WTC11 (cell line): ENCODE measurements around the gene XKR7. TPM values are rescaled to one million over a fixed set of nuclear protein-coding genes. Genes with fewer than 3 reads are reported as not detected.

Source experiments
- ATAC-seq: fragments of 200-7000 bp; cut with Tn5 transposase; 2 replicates; pipeline ENCODE4 v1.10.0; 2021; ENCODE audit warnings: mild to moderate bottlenecking, moderate library complexity
- CTCF ChIA-PET: fragments of 300-600 bp; sonication (Branson Sonifier 250); formaldehyde crosslinking; loops from one replicate; lab custom pipeline; 2021; ENCODE audit warnings: antibody characterized with exemption; lab: Charles Lee
- POLR2A ChIA-PET: fragments of 350-600 bp; sonication (Branson Sonifier 250); formaldehyde crosslinking; loops from one replicate; lab custom pipeline; 2021; ENCODE audit warnings: antibody characterized with exemption; lab: Charles Lee
- DNase-seq: peaks from one replicate; pipeline ENCODE4 v3.0.0; 2021; ENCODE audit warnings: low spot score
- H3K27ac Mint-ChIP-seq: 2 replicates; pipeline ENCODE4 v1.8.0; 2021; ENCODE audit warnings: mixed read lengths
- H3K27me3 Mint-ChIP-seq: 2 replicates; pipeline ENCODE4 v1.8.0; 2021; ENCODE audit warnings: low read depth, mild to moderate bottlenecking, moderate library complexity, mixed read lengths
- H3K36me3 Mint-ChIP-seq: 2 replicates; pipeline ENCODE4 v1.8.0; 2021; ENCODE audit warnings: mixed read lengths
- H3K4me1 Mint-ChIP-seq: 2 replicates; pipeline ENCODE4 v1.8.0; 2022; ENCODE audit warnings: mixed read lengths
- H3K4me3 Mint-ChIP-seq: 2 replicates; pipeline ENCODE4 v1.8.0; 2021; ENCODE audit warnings: mild to moderate bottlenecking, moderate library complexity, mixed read lengths
- H3K9me3 Mint-ChIP-seq: 2 replicates; pipeline ENCODE4 v1.8.0; 2021; ENCODE audit warnings: mixed read lengths
- CDX4 ChIP-seq: fragments of 250-450 bp; sonication (Bioruptor Pico); IDR thresholded peaks from 2 replicates; pipeline ENCODE4 v1.9.0; 2021; ENCODE audit warnings: moderate library complexity, mild to moderate bottlenecking, inconsistent platforms, borderline replicate concordance
- CREB1 ChIP-seq: sonication (generic); formaldehyde crosslinking; IDR thresholded peaks from 2 replicates; pipeline ENCODE4 v1.8.0; 2023; ENCODE audit warnings: mild to moderate bottlenecking, missing genetic modification reagents
- FOXJ3 ChIP-seq: sonication (generic); formaldehyde crosslinking; IDR thresholded peaks from 2 replicates; pipeline ENCODE4 v1.9.0; 2021; ENCODE audit warnings: missing genetic modification reagents, mild to moderate bottlenecking, borderline replicate concordance
- GABPB1 ChIP-seq: sonication (generic); formaldehyde crosslinking; IDR thresholded peaks from 2 replicates; pipeline ENCODE4 v1.8.1; 2023; ENCODE audit warnings: mild to moderate bottlenecking, missing genetic modification reagents
- GTF2I ChIP-seq: fragments of 250-450 bp; sonication (Bioruptor Pico); conservative IDR thresholded peaks from 2 replicates; pipeline ENCODE4 v1.4.0; 2021; ENCODE audit warnings: mild to moderate bottlenecking
- HMGA2 ChIP-seq: fragments of 250-450 bp; sonication (Bioruptor Pico); IDR thresholded peaks from 2 replicates; pipeline ENCODE4 v1.4.0; 2021; ENCODE audit warnings: mild to moderate bottlenecking, moderate library complexity
- KAT7 ChIP-seq: sonication (generic); formaldehyde crosslinking; IDR thresholded peaks from 2 replicates; pipeline ENCODE4 v1.8.1; 2023; ENCODE audit warnings: missing genetic modification reagents, mild to moderate bottlenecking, borderline replicate concordance
- NR2C2 ChIP-seq: sonication (generic); formaldehyde crosslinking; IDR thresholded peaks from 2 replicates; pipeline ENCODE4 v1.8.0; 2022; ENCODE audit warnings: mild to moderate bottlenecking, missing genetic modification reagents
- TCF7 ChIP-seq: sonication (generic); formaldehyde crosslinking; IDR thresholded peaks from 2 replicates; pipeline ENCODE4 v1.8.0; 2022; ENCODE audit warnings: mild to moderate bottlenecking, low read depth, missing genetic modification reagents, moderate library complexity
- TP53 ChIP-seq: sonication (generic); formaldehyde crosslinking; IDR thresholded peaks from 2 replicates; pipeline ENCODE4 v1.8.1; 2023; ENCODE audit warnings: mild to moderate bottlenecking, missing genetic modification reagents
- ZNF121 ChIP-seq: sonication (generic); formaldehyde crosslinking; IDR thresholded peaks from 2 replicates; pipeline ENCODE4 v1.8.0; 2023; ENCODE audit warnings: missing genetic modification reagents
- ZNF263 ChIP-seq: sonication (generic); formaldehyde crosslinking; IDR thresholded peaks from 2 replicates; pipeline ENCODE4 v1.8.1; 2022; ENCODE audit warnings: low read depth, mild to moderate bottlenecking, moderate library complexity, missing genetic modification reagents
- ZNF423 ChIP-seq: fragments of 250-450 bp; sonication (Bioruptor Pico); IDR thresholded peaks from 2 replicates; pipeline ENCODE4 v2.1.2; 2022; ENCODE audit warnings: mild to moderate bottlenecking, moderate library complexity
- total RNA-seq: library from RNA; stranded (reverse); gene quantifications from 3 replicates; pipeline ENCODE4 v1.2.3, GENCODE V29; 2021
- TF ChIP-seq, protein P1 (sequence below): sonication (generic); formaldehyde crosslinking; conservative IDR thresholded peaks from 2 replicates; pipeline ENCODE4 v1.8.1; 2022; ENCODE audit warnings: mild to moderate bottlenecking, missing genetic modification reagents
- TF ChIP-seq, protein P2 (sequence below): sonication (generic); formaldehyde crosslinking; IDR thresholded peaks from 2 replicates; pipeline ENCODE4 v1.8.0; 2023; ENCODE audit warnings: missing genetic modification reagents, mild to moderate bottlenecking, borderline replicate concordance

XKR7 gene
- total RNA-seq, 1 experiment from 2014 or later: 2.5 TPM

DNA sequence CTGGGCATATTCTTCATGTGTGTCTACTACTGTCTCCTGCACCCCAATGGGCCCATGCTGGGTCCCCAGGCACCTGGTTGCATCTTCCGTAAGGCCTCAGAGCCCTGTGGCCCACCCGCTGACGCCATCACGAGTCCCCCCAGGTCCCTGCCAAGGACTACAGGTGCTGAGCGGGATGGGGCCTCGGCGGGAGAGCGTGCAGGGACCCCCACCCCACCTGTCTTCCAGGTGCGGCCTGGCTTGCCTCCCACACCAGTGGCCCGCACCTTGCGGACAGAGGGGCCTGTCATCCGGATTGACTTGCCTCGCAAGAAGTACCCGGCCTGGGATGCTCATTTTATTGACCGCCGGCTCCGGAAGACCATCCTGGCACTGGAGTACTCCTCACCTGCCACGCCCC is 29.0 kb downstream of the XKR7 start:
- no peak for ATAC-seq

DNA sequence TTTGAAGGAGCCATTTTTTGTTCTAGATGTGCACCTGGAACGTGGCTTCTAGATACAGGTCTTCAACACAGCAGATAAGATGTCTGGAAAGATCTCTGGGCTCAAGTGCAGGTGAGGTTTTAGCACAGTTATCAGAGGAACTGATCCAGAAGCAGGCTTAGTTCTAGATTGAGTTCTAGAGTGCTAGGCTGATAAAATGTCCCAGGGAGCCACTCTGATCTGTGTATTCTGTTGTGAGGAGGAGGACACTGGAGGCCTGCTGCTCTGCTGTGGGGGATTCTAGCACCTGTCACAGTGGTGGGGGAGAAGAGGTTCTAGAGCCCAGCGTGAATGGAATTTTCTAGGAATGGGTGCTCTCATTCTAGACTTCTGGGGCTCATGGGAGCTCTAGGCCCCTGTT is 30.3 kb downstream of the XKR7 start:
- Mint-ChIP-seq H3K36me3 (no peaks in the 10 kb centered on the region), H3K27me3 (peaks cover 44% of the 10 kb centered on the region), H3K9me3 (no peaks in the 10 kb centered on the region), H3K4me3 (no peak overlapping the region), H3K4me1 (peaks cover 7% of the 10 kb centered on the region), H3K27ac (no peak overlapping the region)
- no peak for ATAC-seq
- TF ChIP-seq, protein P1, sequence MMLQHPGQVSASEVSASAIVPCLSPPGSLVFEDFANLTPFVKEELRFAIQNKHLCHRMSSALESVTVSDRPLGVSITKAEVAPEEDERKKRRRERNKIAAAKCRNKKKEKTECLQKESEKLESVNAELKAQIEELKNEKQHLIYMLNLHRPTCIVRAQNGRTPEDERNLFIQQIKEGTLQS (CRISPR knock-in tag): no peak
- TF ChIP-seq GABPB1 (CRISPR knock-in tag) (no peak), HMGA2 (no peak), FOXJ3 (CRISPR knock-in tag) (no peak), NR2C2 (CRISPR knock-in tag) (no peak), TP53 (CRISPR knock-in tag) (no peak), KAT7 (no peak), CREB1 (CRISPR knock-in tag) (no peak), ZNF263 (no peak)
- TF ChIP-seq, protein P2, sequence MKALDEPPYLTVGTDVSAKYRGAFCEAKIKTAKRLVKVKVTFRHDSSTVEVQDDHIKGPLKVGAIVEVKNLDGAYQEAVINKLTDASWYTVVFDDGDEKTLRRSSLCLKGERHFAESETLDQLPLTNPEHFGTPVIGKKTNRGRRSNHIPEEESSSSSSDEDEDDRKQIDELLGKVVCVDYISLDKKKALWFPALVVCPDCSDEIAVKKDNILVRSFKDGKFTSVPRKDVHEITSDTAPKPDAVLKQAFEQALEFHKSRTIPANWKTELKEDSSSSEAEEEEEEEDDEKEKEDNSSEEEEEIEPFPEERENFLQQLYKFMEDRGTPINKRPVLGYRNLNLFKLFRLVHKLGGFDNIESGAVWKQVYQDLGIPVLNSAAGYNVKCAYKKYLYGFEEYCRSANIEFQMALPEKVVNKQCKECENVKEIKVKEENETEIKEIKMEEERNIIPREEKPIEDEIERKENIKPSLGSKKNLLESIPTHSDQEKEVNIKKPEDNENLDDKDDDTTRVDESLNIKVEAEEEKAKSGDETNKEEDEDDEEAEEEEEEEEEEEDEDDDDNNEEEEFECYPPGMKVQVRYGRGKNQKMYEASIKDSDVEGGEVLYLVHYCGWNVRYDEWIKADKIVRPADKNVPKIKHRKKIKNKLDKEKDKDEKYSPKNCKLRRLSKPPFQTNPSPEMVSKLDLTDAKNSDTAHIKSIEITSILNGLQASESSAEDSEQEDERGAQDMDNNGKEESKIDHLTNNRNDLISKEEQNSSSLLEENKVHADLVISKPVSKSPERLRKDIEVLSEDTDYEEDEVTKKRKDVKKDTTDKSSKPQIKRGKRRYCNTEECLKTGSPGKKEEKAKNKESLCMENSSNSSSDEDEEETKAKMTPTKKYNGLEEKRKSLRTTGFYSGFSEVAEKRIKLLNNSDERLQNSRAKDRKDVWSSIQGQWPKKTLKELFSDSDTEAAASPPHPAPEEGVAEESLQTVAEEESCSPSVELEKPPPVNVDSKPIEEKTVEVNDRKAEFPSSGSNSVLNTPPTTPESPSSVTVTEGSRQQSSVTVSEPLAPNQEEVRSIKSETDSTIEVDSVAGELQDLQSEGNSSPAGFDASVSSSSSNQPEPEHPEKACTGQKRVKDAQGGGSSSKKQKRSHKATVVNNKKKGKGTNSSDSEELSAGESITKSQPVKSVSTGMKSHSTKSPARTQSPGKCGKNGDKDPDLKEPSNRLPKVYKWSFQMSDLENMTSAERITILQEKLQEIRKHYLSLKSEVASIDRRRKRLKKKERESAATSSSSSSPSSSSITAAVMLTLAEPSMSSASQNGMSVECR (CRISPR knock-in tag): no peak
- no peak for DNase-seq
- CTCF ChIA-PET: interaction anchor here (1.3 kb wide), 1 partner anchor 20 kb away, joined by 3 read pairs; no protein-coding TSS in a partner anchor
- POLR2A ChIA-PET: no interaction called here

More for the DNA sequence above, 29.0 kb downstream of the XKR7 start:
- TF ChIP-seq ZNF423 (CRISPR knock-in tag) (no peak), CDX4 (no peak), GTF2I (CRISPR knock-in tag) (no peak), TCF7 (CRISPR knock-in tag) (no peak), ZNF263 (no peak), ZNF121 (CRISPR knock-in tag) (no peak)
- TF ChIP-seq, protein P2 (CRISPR knock-in tag): no peak
- H3K27ac Mint-ChIP-seq: no peak overlapping the region
- H3K36me3 Mint-ChIP-seq: no peaks in the 10 kb centered on the region
- ChIA-PET CTCF (interaction anchor here (1.3 kb wide), 1 partner anchor 21 kb away, joined by 3 read pairs; no protein-coding TSS in a partner anchor), POLR2A (no interaction called here)
- H3K27me3 Mint-ChIP-seq: peaks cover 56% of the 10 kb centered on the region
- H3K9me3 Mint-ChIP-seq: no peaks in the 10 kb centered on the region
- no peak for DNase-seq
- peaks cover 9% of the 10 kb centered on the region for H3K4me1 Mint-ChIP-seq
- H3K4me3 Mint-ChIP-seq: no peak overlapping the region
